H9 (cell line): ENCODE results near the gene PPIL6. TPM values are rescaled to one million over a fixed set of nuclear protein-coding genes. Genes with fewer than 3 reads are reported as not detected.

Experiments
- DNase-seq: peaks from one replicate; pipeline ENCODE4 v3.0.0-alpha.2; 2017
- H2AFZ ChIP-seq: one replicate; pipeline ENCODE4 v1.6.1; 2013; ENCODE audit warnings: mild to moderate bottlenecking, low read length, control low read depth, moderate library complexity
- H2AK5ac ChIP-seq: 2 replicates; pipeline ENCODE4 v1.6.1; 2013; ENCODE audit warnings: low read length, control low read depth, mixed read lengths; ENCODE audit not compliant: insufficient read length
- H2BK120ac ChIP-seq: one replicate; pipeline ENCODE4 v1.6.1; 2013; ENCODE audit warnings: low read depth, mild to moderate bottlenecking, low read length, control low read depth, inconsistent platforms; ENCODE audit not compliant: poor library complexity, severe bottlenecking
- H2BK12ac ChIP-seq: 2 replicates; pipeline ENCODE4 v1.6.1; 2013; ENCODE audit warnings: low read length, control low read depth, mixed read lengths, low read depth; ENCODE audit not compliant: insufficient read length
- H2BK15ac ChIP-seq: 2 replicates; pipeline ENCODE4 v1.6.1; 2013; ENCODE audit warnings: low read depth, low read length, control low read depth
- H2BK20ac ChIP-seq: one replicate; pipeline ENCODE4 v1.6.1; 2013; ENCODE audit warnings: low read depth, mild to moderate bottlenecking, low read length, control low read depth, inconsistent platforms; ENCODE audit not compliant: poor library complexity, severe bottlenecking
- H2BK5ac ChIP-seq: 2 replicates; pipeline ENCODE4 v1.6.1; 2013; ENCODE audit warnings: low read length, control low read depth, mixed read lengths; ENCODE audit not compliant: insufficient read length
- H3K14ac ChIP-seq: 2 replicates; pipeline ENCODE4 v1.6.1; 2013; ENCODE audit warnings: low read length, control low read depth; ENCODE audit not compliant: insufficient read depth
- H3K18ac ChIP-seq: 2 replicates; pipeline ENCODE4 v1.6.1; 2013; ENCODE audit warnings: low read depth, mild to moderate bottlenecking, mixed read lengths, low read length, control low read depth; ENCODE audit not compliant: insufficient read length
- H3K23ac ChIP-seq: 2 replicates; pipeline ENCODE4 v1.6.1; 2013; ENCODE audit warnings: low read length, control low read depth, mixed read lengths, low read depth; ENCODE audit not compliant: insufficient read length
- H3K23me2 ChIP-seq: 2 replicates; pipeline ENCODE4 v1.6.1; 2013; ENCODE audit warnings: low read depth, mild to moderate bottlenecking, mixed read lengths, low read length, control low read depth; ENCODE audit not compliant: insufficient read length, poor library complexity, severe bottlenecking
- H3K27ac ChIP-seq: 2 replicates; pipeline ENCODE4 v1.5.1; 2013; ENCODE audit warnings: low read length, control low read depth, mixed read lengths, low read depth; ENCODE audit not compliant: insufficient read length
- H3K27me3 ChIP-seq: 2 replicates; pipeline ENCODE4 v1.6.1; 2013; ENCODE audit warnings: low read length, control low read depth, inconsistent platforms; ENCODE audit not compliant: insufficient read depth
- H3K4ac ChIP-seq: 2 replicates; pipeline ENCODE4 v1.6.1; 2013; ENCODE audit warnings: low read depth, mild to moderate bottlenecking, control low read depth, inconsistent platforms, low read length, moderate library complexity
- H3K4me1 ChIP-seq: 2 replicates; pipeline ENCODE4 v1.6.1; 2013; ENCODE audit warnings: low read length, control low read depth, inconsistent platforms; ENCODE audit not compliant: insufficient read depth
- H3K4me2 ChIP-seq: 2 replicates; pipeline ENCODE4 v1.6.1; 2013; ENCODE audit warnings: low read length, control low read depth, mixed read lengths; ENCODE audit not compliant: insufficient read length, insufficient read depth
- H3K56ac ChIP-seq: 2 replicates; pipeline ENCODE4 v1.6.1; 2013; ENCODE audit warnings: low read depth, mild to moderate bottlenecking, mixed read lengths, low read length, control low read depth; ENCODE audit not compliant: insufficient read length
- H3K79me1 ChIP-seq: 2 replicates; pipeline ENCODE4 v1.6.1; 2013; ENCODE audit warnings: low read depth, mild to moderate bottlenecking, moderate library complexity, low read length, control low read depth, inconsistent platforms; ENCODE audit not compliant: insufficient read depth, poor library complexity, severe bottlenecking
- H3K79me2 ChIP-seq: 2 replicates; pipeline ENCODE4 v1.6.1; 2013; ENCODE audit warnings: low read length, control low read depth, inconsistent platforms; ENCODE audit not compliant: insufficient read depth
- H3K9ac ChIP-seq: 2 replicates; pipeline ENCODE4 v1.6.1; 2013; ENCODE audit warnings: low read length, control low read depth, mixed read lengths; ENCODE audit not compliant: insufficient read length; ENCODE audit errors: extremely low read depth
- H3K9me3 ChIP-seq: one replicate; pipeline ENCODE4 v1.6.1; 2013; ENCODE audit warnings: low read depth, low read length, inconsistent platforms; ENCODE audit not compliant: control insufficient read depth
- H3T11ph ChIP-seq: one replicate; pipeline ENCODE4 v1.6.1; 2013; ENCODE audit warnings: mild to moderate bottlenecking, low read length, control low read depth, inconsistent platforms
- H4K20me1 ChIP-seq: one replicate; pipeline ENCODE4 v1.6.1; 2013; ENCODE audit not compliant: control insufficient read depth, insufficient read length, insufficient read depth
- H4K5ac ChIP-seq: 2 replicates; pipeline ENCODE4 v1.6.1; 2013; ENCODE audit warnings: low read depth, mild to moderate bottlenecking, mixed read lengths, low read length, control low read depth; ENCODE audit not compliant: insufficient read length
- H4K8ac ChIP-seq: replicated peaks from 2 replicates; pipeline ENCODE4 v1.6.1; 2013; ENCODE audit warnings: low read length, control low read depth, mixed read lengths, low read depth; ENCODE audit not compliant: insufficient read length
- H4K91ac ChIP-seq: 2 replicates; pipeline ENCODE4 v1.6.1; 2013; ENCODE audit warnings: low read depth, mild to moderate bottlenecking, moderate library complexity, mixed read lengths, low read length, control low read depth; ENCODE audit not compliant: insufficient read length
- H3K27ac Mint-ChIP-seq, 3 experiments: 2 replicates in 2 of 3; 3 replicates in 1 of 3; pipeline ENCODE4 v1.8.0; 2020 to 2021; ENCODE audit warnings: mixed read lengths in 3 of 3, mild to moderate bottlenecking in 1 of 3, moderate library complexity in 1 of 3
- H3K27me3 Mint-ChIP-seq: 2 replicates; pipeline ENCODE4 v1.8.0; 2021; ENCODE audit warnings: low read depth, mild to moderate bottlenecking, moderate library complexity, mixed read lengths
- H3K36me3 Mint-ChIP-seq, 3 experiments: 2 replicates in 2 of 3; 3 replicates in 1 of 3; pipeline ENCODE4 v1.8.0; 2020 to 2021; ENCODE audit warnings: low read depth in 3 of 3, mixed read lengths in 3 of 3; ENCODE audit not compliant: insufficient read depth in 1 of 3
- H3K4me1 Mint-ChIP-seq, 2 experiments: 2 replicates each; pipeline ENCODE4 v1.8.0; 2020; ENCODE audit warnings: mixed read lengths in 2 of 2
- H3K4me3 Mint-ChIP-seq, 2 experiments: 2 replicates in 1 of 2; 3 replicates in 1 of 2; pipeline ENCODE4 v1.8.0; 2020 to 2021; ENCODE audit warnings: mild to moderate bottlenecking in 2 of 2, mixed read lengths in 2 of 2, moderate library complexity in 1 of 2
- H3K9me3 Mint-ChIP-seq, 2 experiments: 2 replicates in 1 of 2; 3 replicates in 1 of 2; pipeline ENCODE4 v1.8.0; 2020; ENCODE audit warnings: mild to moderate bottlenecking in 2 of 2, mixed read lengths in 2 of 2, moderate library complexity in 1 of 2
- CTCF ChIP-seq: fragments of 200-600 bp; sonication (generic); conservative IDR thresholded peaks from 3 replicates; pipeline ENCODE4 v1.8.0; 2021; ENCODE audit warnings: antibody characterized with exemption, mild to moderate bottlenecking
- WGBS: extraction: QIAGEN DNeasy Blood & Tissue Kit; methylation state at CpG from one replicate; pipeline ENCODE4 v1.1.7; 2013; ENCODE audit warnings: missing lambda C conversion rate, low lambda C conversion rate, mixed read lengths; ENCODE audit not compliant: insufficient read length; ENCODE audit errors: extremely low coverage; 5-methylcytosine and 5-hydroxymethylcytosine counted together
- total RNA-seq: library from RNA; stranded (reverse); gene quantifications from 2 replicates; pipeline ENCODE4 v1.2.1, GENCODE V29; 2021

The PPIL6 gene
- total RNA-seq, 1 experiment from 2014 or later = 1.0 TPM

GRCh38 chr6:109445382-109445781 is 5.0 kb upstream of the PPIL6 start:
- Histone ChIP-seq H2BK20ac (no peak overlapping the region), H3K4me2 (no peak overlapping the region), H2BK12ac (no peak overlapping the region), H4K5ac (no peak overlapping the region), H3K18ac (no peak overlapping the region), H2AFZ (no peak overlapping the region), H3T11ph (no peak overlapping the region), H3K27ac (no peak overlapping the region), H3K79me2 (no peaks in the 10 kb centered on the region), H3K27me3 (no peaks in the 10 kb centered on the region), H3K9ac (no peak overlapping the region), H3K4me1 (peaks cover 3% of the 10 kb centered on the region; the same call in 1 of the 2 replicates), H2BK120ac (no peak overlapping the region), H3K23ac (no peak overlapping the region), H4K8ac (no peak overlapping the region), H2AK5ac (no peak overlapping the region), H3K56ac (no peak overlapping the region), H3K4ac (no peak overlapping the region), H3K9me3 (no peaks in the 10 kb centered on the region), H3K23me2 (peaks cover 8% of the 10 kb centered on the region), H4K20me1 (no peaks in the 10 kb centered on the region), H4K91ac (no peak overlapping the region), H2BK5ac (no peak overlapping the region), H3K14ac (no peak overlapping the region), H2BK15ac (no peak overlapping the region), H3K79me1 (no peaks in the 10 kb centered on the region)
- WGBS = no CpG with 5 or more reads among the region's 9 CpGs
- Mint-ChIP-seq H3K9me3 (no peaks in the 10 kb centered on the region; a peak in 1 of 5 replicates), H3K36me3 (peaks cover 22 to 64% (median 49%) of the 10 kb centered on the region in 3 experiments), H3K27ac (no peak overlapping the region; a peak in 1 of 7 replicates), H3K4me1 (peaks cover 12 to 13% of the 10 kb centered on the region in 2 experiments), H3K4me3 (no peak overlapping the region), H3K27me3 (no peaks in the 10 kb centered on the region)
- DNase-seq = no peak
- peak; percentile 44; the same call in 1 of the 3 replicates for TF ChIP-seq CTCF
